NCI-H1694 (cell line): ENCODE results near the gene RBBP8NL.

Experiments used
- DNase-seq: peaks from one replicate; lab custom pipeline; 2025; lab: John Stamatoyannopoulos, UW

The RBBP8NL gene

DNA sequence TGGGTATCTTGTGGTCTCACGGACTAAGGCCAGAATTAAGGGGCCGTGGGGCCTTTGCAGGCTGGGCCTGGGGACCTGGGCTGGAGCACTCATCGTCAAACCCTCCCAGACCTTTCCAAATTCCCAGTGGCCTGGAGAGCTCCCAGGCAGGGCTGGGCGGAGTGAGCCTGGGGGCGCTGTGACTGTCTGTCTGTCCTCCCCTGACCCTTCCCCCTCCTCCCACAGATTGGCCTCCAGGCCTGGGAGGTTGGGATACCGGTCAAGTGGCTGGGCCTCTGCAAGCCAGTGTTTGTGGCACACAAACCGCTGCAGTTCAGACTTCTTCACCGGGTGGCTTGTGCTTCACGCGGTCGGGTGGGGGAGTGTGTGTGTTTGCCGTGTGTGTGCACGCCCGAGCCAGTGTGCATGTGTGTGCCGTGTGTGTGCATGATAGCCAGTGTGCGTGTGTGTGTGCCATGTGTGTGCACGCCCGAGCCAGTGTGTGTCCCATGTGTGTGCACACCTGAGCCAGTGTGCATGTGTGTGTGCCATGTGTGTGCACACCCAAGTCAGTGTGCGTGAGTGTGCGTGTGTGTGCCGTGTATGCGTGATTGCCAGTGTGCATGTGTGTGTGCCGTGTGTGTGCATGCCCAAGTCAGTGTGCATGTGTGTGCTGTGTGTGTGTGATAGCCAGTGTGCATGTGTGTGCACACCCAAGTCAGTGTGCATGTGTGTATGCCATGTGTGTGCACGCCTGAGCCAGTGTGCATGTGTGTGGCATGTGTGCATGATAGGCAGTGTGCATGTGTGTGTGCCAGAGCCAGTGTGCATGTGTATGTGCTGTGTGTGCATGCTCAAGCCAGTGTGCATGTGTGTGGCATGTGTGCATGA, 6.3 kb downstream of the RBBP8NL start:
- DNase-seq = no peak

DNA sequence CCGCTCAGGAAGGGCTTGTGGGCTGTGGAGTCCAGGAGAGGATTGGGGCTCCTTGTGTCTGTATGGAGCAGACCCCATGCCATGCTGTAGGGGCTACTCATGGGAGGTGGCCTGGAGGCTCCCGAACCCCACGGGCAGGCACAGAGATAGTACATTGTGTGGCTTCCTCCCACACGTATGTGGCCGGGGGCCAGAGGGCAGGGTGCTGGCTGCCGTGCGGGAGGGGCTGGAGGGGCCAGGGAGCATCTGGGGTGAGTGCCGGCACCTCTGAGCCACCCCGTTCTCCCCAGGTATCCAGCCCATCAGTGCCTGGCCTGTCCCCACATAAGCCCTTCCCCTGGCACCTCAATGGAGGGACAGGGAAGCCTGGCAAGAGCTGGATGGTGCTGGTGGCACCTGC, 7.6 kb downstream of the RBBP8NL start:
- DNase-seq = no peak

DNA sequence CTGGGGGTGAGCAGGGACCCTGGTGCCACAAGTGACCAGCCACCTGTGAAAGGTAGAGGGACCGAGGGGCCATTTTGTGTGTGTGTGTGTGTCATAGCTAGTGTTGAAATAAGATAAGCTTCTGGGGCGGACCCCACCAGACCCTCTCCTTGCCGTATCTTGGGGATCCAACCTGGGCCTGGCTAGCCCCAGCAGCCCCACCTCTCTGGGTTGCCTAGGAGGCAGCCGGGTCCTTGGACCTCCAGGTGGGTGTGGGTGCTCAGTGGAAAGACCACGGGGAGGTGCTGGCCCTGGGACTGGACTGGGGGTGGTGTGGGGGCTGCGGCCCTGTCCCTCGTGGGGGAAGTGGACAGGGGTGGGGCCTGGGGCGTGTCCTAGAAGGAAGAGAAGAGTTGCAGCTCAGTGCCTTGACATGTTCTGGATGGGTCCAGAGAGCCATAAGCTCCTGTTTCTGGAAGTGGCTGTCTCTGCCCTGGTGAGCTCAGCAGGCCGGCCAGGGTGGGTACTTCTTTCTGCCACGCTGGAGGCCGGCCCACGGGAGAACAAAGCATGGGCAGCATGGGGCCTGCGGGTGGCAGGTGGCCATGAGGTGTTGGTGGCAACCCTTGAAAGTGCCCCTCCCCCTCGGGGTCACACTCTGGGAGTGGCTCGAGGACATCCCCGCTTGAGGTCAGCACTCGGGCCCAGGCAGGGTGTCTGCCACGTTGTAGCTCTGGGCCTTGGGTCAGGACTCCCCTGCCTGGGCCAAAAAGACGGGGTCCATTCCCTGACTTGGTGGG, 8.4 kb downstream of the RBBP8NL start:
- no peak for DNase-seq

DNA sequence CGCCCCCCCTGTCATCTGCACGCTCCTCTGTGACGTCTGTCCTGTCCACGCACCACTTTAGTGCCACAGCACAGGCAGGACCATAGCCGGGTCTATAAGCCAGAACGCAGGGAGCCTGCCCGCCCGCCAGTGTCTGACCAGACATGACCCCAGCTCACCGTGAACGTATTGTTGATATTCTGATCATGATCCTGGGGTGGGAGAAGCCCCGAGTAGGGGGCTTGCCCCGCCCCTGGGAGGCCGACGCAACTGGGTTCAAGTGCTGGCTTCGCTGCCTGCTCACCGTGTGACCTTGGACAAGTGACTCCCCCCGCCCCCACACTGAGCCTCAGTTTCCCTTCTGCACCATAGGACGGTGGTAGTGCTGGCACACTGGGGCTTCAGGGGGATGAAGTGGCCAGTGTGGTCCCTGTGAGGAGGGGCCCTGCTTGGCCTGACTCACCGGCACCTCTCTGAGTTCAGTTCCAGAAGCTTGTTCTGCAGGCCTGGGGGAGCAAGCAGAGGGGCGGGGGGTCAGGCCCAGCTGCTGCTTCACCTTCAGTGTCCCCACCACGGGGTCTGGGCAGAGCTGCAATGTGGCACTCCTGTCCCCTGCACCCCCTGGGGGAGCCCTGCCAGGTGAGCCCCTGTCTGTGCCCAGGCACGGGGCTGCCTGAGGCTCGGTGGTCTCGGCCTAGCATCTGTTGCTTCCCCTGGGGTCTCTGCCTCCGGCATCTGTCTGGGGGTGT, 9.2 kb downstream of the RBBP8NL start:
- DNase-seq = no peak

DNA sequence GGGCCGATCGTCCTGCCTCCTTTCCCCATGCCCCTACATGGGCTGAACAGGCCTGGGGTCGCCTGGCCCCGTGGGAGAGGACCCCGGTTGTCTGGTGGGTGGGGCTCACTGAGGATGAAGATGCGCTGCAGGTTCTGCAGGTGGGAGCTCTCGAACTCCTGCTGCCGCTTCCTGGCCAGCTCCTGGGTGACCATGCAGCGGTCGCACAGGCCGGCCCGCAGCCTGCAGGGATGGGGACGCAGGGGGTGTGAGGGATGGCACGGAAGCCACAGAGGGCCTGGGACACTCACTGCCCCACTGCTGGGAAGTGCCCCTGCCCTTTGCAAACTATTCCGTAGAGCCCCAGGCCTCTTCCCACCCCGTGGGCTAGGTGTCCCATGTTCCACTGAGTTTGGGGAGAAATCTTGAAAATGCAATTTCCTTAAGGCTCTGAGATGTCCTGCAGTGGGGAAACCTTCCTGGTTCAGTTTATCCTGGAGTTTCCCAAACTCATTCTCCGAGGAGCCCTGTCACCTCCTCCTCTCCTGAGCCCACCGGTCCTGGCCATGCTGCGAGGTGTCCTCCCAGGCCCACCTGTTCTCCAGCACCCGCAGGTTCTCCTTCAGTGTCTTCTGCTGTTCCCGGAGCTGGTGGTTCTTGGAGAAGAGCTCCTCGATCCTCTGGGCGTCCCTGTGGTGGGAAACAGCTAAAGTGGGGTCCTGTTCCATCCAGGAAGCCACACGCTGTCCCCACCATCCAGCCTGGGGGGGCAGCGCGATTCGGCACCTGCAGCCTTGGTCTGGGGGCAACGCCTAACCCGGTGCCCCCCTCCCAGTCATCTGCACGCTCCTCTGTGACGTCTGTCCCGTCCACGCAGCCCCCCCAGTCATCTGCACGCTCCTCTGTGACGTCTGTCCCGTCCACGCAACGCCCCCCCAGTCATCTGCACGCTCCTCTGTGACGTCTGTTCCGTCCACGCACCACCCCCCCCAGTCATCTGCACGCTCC, 10.4 kb downstream of the RBBP8NL start:
- no peak for DNase-seq

DNA sequence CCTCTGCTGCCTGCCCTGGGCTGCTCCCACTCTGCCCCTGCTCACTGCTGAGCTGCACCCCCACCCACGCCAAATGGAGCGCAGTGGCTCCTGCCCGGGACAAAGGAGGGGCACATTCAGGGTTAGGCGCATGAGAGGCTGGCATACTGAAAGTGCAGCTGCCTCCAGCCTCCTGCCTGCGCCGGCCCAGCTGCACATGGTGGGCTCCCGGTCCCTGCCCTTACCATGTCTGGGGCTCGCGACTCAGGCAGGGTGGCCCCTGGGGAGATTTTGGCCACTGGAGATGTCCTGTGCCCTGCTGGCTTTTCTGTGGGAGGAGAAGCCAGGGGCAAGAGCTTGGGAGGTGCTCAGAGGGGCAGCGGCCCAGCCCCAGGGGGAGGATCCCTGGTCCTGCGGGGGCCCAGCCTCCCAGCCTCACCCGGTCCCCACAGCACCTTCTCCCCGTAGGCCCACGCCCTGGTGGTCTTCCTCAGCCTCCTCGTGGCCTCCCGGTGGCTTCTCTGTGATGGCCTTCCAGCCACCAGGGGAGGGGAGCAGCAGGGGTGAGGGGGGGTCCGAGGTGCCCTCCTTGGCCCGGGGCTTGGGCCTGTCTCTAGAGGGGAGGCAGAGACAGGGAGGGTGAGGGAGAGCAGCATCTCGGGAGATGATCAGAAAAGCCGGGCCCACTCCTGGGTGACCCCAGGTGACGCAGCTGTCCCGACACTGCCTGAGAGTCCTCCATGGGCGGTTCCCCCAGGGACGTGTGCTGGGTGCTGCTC, 11.8 kb downstream of the RBBP8NL start:
- no peak for DNase-seq

DNA sequence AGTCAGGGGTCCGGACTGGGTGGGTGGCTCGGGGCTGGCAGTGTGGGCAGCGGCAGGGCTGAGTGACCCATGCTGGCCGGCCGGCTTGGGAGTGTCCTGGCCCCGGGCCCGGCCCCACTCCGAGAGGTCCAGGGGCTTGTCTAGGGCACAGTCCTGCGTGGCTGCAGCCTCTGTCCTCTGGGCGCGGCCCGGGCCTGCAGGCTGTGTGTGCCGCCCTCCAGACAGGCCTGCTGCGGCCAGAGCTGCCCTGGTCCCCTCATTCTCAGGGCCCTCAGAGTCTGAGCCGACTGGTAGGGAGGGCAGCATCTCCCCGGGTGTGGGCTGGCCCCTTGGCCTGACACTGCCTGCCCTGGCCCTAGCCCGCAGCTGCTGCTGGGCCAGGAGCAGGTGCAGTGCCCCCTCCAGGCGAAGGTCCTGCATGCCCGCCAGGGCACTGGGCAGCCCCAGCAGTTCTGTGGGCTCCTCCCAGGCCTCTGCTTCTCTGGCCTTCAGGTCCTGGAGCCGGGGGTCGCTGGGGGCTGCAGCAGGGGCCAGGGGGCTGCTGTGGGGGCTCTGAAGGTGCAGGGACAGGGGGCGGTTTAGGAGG, 13.3 kb downstream of the RBBP8NL start:
- no peak for DNase-seq

DNA sequence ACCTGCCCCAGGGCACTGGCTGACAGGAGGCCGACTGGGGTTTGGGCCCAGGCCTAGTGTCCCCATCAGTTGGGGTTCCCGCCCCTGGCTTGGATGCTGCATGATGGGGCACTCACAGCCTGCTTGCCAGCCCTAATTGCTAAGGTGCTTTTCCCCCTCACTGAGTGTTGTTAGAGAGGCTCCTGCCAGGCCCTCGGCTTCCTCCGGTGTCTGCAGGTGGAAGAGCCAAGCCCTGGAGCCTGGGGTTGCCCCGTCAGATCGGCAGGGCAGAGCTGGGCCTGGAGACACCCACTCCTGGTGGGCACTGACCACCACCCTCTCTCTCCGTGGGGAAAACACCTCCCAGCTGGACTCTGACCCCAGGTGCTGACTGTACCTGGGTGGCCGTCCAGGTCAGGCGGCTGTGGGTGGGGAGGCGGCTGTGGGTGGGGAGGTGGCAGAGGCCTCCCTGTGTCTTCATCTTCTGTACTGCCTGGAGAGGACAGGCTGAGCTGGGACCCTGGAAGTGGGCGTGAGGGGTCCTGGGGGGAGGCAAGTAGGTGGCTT, 14.2 kb downstream of the RBBP8NL start:
- no peak for DNase-seq

DNA sequence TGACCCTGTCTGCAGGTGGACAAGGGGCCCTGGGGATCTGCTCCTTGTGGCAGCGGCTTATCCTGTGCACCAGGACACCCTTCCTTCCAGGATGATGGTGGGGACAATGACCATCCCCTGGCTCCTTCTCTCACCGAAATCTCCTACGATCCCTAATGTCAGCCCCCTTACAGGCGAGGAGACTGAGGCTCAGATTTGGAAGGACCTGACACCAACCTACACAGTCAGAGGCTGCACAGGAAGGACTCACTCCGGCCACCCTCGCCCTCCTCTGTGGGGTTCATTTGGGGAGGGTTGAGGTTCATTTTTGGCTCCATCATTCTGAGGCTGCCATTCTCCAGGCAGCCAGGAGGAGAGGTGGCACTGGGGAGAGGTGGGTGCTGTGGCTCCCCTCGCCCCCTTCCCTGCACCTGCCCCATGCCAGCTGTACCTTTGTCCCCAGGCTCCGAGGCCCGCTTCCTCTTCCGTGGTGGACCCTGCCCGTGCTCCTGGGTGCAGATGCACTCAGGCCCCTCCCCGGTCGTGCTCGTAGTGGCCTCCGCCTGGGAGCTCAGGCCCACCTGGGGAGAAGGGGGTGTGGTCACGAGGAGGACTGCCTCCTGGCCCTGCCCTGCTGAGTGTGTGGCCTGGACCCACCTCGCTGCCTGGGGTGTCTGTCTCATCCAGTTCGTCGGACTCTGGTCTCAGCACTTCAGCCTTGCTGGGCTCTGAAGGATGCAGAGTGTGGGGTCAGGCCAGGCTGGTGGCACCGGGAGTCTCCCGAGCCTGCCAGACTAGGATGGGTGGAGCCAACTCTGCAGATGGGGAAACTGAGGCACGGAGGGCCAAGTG, 14.9 kb downstream of the RBBP8NL start:
- DNase-seq = no peak

DNA sequence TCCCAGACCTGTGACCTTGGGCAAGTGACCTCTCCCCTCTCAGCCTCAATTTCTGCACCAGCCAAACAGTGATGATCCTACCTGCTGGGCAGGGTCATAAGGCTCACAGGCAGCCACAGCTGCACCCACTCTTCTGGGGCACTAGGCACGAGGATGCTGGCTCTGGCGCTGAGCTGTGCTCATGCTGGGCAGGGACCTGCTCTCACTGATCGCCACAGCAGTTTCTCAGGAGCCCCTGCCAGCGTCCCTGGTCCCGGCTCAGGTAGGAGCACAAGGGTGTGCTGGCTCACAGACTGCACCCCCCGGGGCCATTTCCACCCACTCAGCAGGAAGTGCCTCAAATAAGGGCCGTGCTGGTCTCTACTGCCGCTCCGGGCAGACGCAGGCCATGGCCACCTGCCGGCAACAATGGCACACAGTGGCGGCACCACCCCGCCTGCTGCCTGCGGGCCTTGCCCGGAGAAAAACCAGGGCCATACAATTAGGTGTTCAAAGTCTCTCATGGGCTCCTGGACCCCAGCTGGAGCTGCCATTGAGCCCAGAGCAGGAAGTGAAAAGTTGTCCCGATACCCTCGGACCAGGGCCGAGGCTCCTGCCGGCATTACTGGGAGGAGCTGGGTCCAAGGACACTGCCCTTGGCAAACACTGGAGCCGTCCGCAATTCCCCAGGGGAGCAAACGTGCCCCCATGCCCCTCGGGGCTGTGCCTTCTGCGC, 15.7 kb downstream of the RBBP8NL start:
- no peak for DNase-seq

DNA sequence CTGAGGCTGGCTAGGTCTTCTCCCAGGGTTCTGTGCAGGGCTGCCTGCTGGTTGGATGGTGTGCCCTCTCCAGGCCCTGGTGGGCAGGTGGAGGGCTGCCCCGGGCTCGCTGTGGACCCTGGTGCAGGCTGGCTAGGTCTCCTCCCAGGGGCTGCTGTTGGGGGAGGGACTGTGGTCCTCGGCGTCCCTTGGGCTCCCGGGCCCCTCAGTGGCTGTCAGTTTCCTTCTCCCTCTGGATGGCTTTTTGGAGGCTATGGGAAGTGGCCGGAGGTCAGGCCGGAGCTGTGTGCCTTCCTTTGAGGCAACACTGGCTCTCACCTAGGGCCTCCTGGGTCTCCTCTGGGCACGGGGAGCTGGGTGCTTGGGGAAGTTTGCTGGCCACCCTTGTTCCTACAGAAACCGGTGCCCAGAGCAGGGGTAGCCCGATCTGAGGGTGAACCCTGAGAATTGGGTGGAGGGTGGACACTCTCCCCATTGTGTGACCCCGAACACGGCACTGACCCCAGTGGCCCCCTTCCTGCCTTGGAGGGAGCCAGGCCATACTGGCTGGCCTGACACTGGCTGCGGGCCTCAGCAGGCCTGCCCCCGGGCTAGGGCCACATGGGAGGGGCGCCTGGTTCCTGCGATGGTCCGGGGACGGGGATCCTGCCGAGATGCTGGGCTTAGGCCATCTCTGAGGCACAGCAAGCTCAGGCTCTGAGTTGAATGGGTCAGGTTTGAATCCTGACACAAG, 16.4 kb downstream of the RBBP8NL start:
- no peak for DNase-seq

DNA sequence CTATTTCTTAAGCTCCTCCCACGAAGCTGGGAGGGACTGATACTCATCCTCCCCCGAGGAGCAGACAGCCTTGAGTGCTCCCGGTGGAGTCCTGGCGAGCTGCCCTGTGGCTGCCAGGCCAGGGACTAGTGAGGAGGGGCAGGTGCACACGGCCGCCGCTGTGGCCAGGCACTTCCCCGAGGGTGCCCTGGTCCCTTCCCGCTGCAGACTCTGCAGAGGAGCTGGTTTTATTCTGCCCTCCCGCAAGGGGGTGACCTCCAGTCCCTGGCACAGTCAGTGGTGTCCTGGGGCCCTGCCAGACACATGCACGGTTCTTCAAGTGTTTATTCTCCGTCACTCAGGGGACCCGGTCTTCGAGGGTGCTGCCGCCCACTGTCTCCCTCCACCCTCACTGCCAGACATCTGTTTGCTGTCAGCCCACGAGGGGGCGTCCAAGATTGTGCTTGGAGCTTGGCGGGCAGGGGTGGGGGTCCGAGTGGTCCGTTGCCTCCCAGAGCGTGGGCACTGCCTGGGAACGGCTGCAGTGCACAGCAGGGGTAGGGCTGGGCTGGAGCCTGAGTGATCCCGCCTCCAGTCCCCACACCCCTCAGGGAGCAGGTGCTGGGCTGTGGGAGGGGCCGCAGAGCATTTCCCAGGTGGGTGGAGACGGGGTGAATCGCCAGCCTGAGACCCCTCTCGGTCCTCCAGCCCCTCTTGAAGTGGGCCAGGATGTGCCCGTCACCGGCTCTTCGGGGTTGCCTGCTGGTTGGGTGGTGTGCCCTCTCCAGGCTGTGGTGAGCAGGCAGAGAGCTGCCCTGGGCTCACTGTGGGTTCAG, 17.2 kb downstream of the RBBP8NL start:
- peak; percentile 20 for DNase-seq

DNA sequence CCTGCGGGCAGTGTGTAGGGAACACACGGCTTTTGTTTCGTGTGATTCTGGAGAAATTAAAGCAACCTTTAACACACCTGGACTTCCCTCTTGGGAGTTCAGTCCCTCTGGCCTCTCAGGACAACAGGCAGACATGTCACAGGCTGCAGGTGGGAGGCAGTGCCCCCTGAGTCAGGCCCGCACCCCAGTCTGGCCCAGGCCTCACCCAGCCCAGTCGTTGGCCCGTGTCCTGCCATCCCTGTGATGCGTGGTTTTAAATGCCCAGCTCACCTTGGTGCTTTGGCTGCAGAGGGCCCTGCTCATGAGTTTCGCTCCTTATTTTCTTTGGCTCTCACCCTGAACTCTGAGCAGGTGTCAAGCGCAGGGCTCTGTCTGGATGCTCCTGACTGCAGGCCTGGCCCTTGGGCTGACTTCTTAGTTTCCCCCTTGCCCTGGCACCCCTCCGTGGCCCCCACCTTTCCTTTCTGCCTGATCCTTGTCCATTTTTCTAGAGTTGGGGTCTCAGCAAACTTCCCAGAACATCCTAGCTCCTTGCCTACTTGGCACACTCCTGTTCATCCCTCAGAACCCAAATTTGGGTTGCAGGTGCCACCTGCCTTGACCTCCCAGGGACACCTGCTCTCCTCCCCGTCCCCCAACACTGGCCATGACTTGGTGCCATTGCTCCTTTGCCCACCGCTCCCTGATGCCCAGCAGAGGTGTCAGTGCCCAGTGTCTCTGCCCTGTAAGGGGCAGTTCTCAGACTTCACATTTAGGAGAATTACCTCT, 18.1 kb downstream of the RBBP8NL start:
- DNase-seq = no peak

DNA sequence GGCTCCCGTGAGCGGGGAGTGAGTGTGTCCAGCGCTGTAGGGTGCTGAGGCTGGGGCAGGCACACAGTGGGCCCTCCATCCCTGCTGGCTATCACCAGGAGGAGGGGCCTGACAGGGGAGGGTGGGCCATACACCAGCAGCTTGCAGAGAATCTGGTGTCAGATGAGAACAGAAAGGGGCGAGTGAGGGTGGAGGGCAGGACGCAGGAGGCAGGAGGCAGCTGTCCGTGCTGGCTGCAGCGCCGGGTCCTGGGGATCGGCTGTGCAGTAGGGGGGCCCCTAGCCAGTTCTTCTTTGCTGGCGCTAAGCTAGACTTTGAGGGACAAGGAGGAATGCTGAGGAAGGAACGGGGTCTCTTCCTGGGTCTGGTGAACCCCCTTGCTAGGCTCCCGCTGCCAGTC, 18.7 kb downstream of the RBBP8NL start:
- no peak for DNase-seq

DNA sequence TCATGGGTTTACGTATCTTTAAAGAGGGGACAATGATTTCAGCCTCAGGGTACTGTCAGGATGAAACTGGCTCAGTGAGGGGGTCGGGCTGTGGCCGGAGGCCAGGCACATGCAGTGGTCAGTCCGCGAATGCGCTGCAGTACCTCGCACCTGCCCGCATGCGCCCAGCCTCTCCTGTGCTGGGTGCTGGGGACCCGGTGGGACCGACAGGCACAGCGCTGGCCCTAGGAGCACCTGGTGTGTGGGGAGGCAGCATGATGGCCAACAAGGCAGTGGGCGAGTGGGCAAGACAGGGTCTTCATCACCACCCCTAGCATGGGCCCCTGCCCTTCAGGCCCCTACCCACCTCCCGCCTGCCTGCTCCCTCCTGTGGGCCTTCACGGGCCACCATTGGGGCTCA, 19.3 kb downstream of the RBBP8NL start:
- no peak for DNase-seq
